Endodermal cell (in vitro differentiated cells): ENCODE results near the gene SCGB3A1. TPM values are rescaled to one million over a fixed set of nuclear protein-coding genes. Genes with fewer than 3 reads are reported as not detected.
A peak's percentile ranks its signal among the peaks of the same experiment; 100 is the strongest.

Source experiments
- DNase-seq: peaks from one replicate; pipeline ENCODE4 v3.0.0-alpha.2; 2017
- H3K27ac ChIP-seq: 2 replicates; pipeline ENCODE4 v1.5.1; 2013; ENCODE audit warnings: mild to moderate bottlenecking, low read depth, low read length, moderate library complexity
- H3K27me3 ChIP-seq: 2 replicates; pipeline ENCODE4 v1.6.1; 2013; ENCODE audit warnings: mild to moderate bottlenecking, low read length, moderate library complexity; ENCODE audit not compliant: insufficient read depth, control insufficient read depth, poor library complexity, severe bottlenecking
- H3K36me3 ChIP-seq: 2 replicates; pipeline ENCODE4 v1.7.0; 2013; ENCODE audit warnings: mild to moderate bottlenecking, low read length, moderate library complexity; ENCODE audit not compliant: control insufficient read depth, insufficient read depth
- H3K4me1 ChIP-seq: one replicate; pipeline ENCODE4 v1.7.0; 2013; ENCODE audit warnings: low read length; ENCODE audit not compliant: control insufficient read depth, insufficient read depth
- H3K4me3 ChIP-seq: 2 replicates; pipeline ENCODE4 v1.5.1; 2013; ENCODE audit warnings: mild to moderate bottlenecking, low read length, moderate library complexity
- H3K9ac ChIP-seq: 2 replicates; pipeline ENCODE4 v1.6.1; 2013; ENCODE audit warnings: mild to moderate bottlenecking, low read length, moderate library complexity; ENCODE audit not compliant: poor library complexity, severe bottlenecking; ENCODE audit errors: extremely low read depth
- H3K9me3 ChIP-seq: 2 replicates; pipeline ENCODE4 v1.6.1; 2013; ENCODE audit warnings: mild to moderate bottlenecking, low read length, moderate library complexity; ENCODE audit not compliant: control insufficient read depth
- H3K27ac Mint-ChIP-seq: 2 replicates; pipeline ENCODE4 v1.8.0; 2020; ENCODE audit warnings: mixed read lengths
- H3K27me3 Mint-ChIP-seq: 2 replicates; pipeline ENCODE4 v1.8.0; 2021; ENCODE audit warnings: mild to moderate bottlenecking, mixed read lengths; ENCODE audit not compliant: insufficient read depth
- H3K36me3 Mint-ChIP-seq: 2 replicates; pipeline ENCODE4 v1.8.0; 2020; ENCODE audit warnings: low read depth, mixed read lengths
- H3K4me1 Mint-ChIP-seq: 2 replicates; pipeline ENCODE4 v1.8.0; 2020; ENCODE audit warnings: mixed read lengths
- H3K4me3 Mint-ChIP-seq: 2 replicates; pipeline ENCODE4 v1.8.0; 2020; ENCODE audit warnings: mild to moderate bottlenecking, moderate library complexity, mixed read lengths
- H3K9me3 Mint-ChIP-seq: 2 replicates; pipeline ENCODE4 v1.8.0; 2020; ENCODE audit warnings: mild to moderate bottlenecking, mixed read lengths
- CTCF ChIP-seq: fragments of 200-600 bp; sonication (generic); conservative IDR thresholded peaks from 2 replicates; pipeline ENCODE4 v1.5.0; 2021; ENCODE audit warnings: antibody characterized with exemption, mild to moderate bottlenecking
- WGBS, 2 experiments: methylation state at CpG; one replicate each; pipeline versions ENCODE4 v1.1.5 to v1.1.7; 2013; ENCODE audit warnings: missing lambda C conversion rate in 2 of 2, mixed read lengths in 1 of 2; ENCODE audit not compliant: insufficient coverage in 1 of 2, insufficient read length in 1 of 2; 5-methylcytosine and 5-hydroxymethylcytosine counted together
- total RNA-seq, 2 donors: library from RNA; stranded (reverse); fragmentation: NEBNext Ultra II Directional in 1 of 2; extraction: Animal tissue kit (Norgen Biotek cat#: 25700) in 1 of 2; gene quantifications; 2 replicates in 1 of 2; 3 replicates in 1 of 2; pipeline ENCODE4 v1.2.1, GENCODE V29; 2021

Gene SCGB3A1
- total RNA-seq, 2 donors from 2014 or later: 0.57 TPM; not detected in 1

DNA sequence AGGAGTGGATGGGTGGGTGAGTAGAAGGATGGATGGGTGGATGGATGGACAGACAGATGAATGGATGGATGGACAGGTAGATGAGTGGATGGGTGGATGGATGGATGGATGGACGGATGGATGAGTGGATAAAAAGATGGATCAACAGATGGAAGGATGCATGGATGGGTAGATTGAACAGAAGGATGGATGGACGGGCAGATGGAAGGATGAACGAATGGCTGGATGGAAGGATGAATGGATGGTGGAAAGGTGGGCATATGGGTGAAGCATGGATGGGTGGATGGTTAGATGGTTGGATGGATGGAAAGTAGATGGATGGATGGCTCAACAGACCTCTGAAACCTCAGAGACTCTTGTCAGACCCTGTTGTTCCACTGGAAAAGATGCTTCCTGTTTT is 48.0 kb upstream of the SCGB3A1 start:
- Mint-ChIP-seq H3K9me3 (no peaks in the 10 kb centered on the region), H3K36me3 (no peaks in the 10 kb centered on the region), H3K4me3 (no peak overlapping the region), H3K4me1 (no peaks in the 10 kb centered on the region), H3K27ac (no peak overlapping the region), H3K27me3 (peaks cover 23% of the 10 kb centered on the region)
- Histone ChIP-seq H3K27me3 (no peaks in the 10 kb centered on the region), H3K27ac (no peak overlapping the region), H3K4me3 (no peak overlapping the region), H3K4me1 (no peaks in the 10 kb centered on the region), H3K9me3 (no peaks in the 10 kb centered on the region), H3K9ac (no peak overlapping the region), H3K36me3 (no peaks in the 10 kb centered on the region)
- 53 to 63% methylated on average over 3 of the region's 3 CpGs for WGBS, 2 experiments
- TF ChIP-seq CTCF: no peak
- DNase-seq: no peak

DNA sequence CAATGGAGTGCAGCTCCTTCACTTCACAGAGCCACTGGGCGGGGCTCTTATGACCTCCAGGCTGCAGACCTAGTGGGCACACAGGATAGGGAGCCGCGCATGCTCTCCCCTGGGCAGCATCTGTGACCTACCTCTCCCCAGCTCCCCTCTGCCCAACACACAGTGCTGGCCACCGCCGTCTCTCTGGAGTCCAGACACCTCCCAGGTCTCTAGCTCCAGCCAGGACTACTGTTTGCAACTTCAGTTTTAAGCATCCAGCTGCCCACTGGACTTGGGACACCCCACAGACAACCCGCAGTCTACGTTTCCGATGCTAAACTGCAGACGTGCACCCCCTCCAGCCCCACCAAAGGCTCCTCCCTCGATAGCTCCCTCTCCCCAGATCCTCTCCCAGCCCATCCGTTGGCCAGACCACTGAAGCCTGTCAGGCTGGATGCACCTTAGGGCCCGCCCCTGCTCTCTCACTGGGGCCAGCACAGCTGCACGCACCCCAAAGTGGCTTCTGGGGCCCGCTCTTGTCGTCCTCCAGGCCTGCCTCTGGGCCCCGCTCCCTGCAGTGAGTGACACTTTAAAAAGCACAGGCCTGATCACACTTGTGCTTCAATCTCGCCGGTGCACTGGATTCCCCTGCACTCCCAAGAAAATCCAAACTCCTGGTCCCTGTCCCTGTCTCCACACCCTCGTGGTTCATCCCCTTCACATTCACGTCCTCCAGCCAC is 46.8 kb upstream of the SCGB3A1 start:
- 82 to 84% methylated on average over 14 to 20 of the region's 20 CpGs for WGBS, 2 experiments
- H3K4me3 ChIP-seq: no peak overlapping the region
- no peak overlapping the region for H3K9ac ChIP-seq
- Mint-ChIP-seq H3K9me3 (no peaks in the 10 kb centered on the region), H3K4me3 (no peak overlapping the region), H3K36me3 (no peaks in the 10 kb centered on the region), H3K27ac (no peak overlapping the region), H3K4me1 (no peaks in the 10 kb centered on the region), H3K27me3 (peaks cover 20% of the 10 kb centered on the region)
- H3K36me3 ChIP-seq: no peaks in the 10 kb centered on the region
- H3K9me3 ChIP-seq: no peaks in the 10 kb centered on the region
- H3K4me1 ChIP-seq: no peaks in the 10 kb centered on the region
- H3K27ac ChIP-seq: no peak overlapping the region
- no peak for TF ChIP-seq CTCF
- peak; percentile 37 for DNase-seq
- H3K27me3 ChIP-seq: no peaks in the 10 kb centered on the region

- no peak for DNase-seq
- no peak overlapping the region for H3K4me3 ChIP-seq
- Mint-ChIP-seq H3K27me3 (peaks cover 20% of the 10 kb centered on the region), H3K4me3 (no peak overlapping the region), H3K36me3 (no peaks in the 10 kb centered on the region), H3K4me1 (no peaks in the 10 kb centered on the region), H3K9me3 (no peaks in the 10 kb centered on the region), H3K27ac (no peak overlapping the region)
- TF ChIP-seq CTCF: no peak
- no peaks in the 10 kb centered on the region for H3K4me1 ChIP-seq
- H3K27ac ChIP-seq: no peak overlapping the region
- H3K9ac ChIP-seq: no peak overlapping the region
- H3K9me3 ChIP-seq: no peaks in the 10 kb centered on the region
- H3K27me3 ChIP-seq: no peaks in the 10 kb centered on the region
- no peaks in the 10 kb centered on the region for H3K36me3 ChIP-seq
- WGBS, 2 experiments: 66 to 82% methylated on average over 6 to 18 of the region's 18 CpGs
These were observed 45.2 kb upstream of the SCGB3A1 start for GRCh38 chr5:180636403-180637075.
